CD1c-positive myeloid dendritic cell (primary cell): ENCODE measurements around the gene CPA2.

ENCODE experiments used
- DNase-seq: peaks from one replicate; pipeline ENCODE4 v3.0.0-alpha.2; 2016; ENCODE audit errors: extremely low spot score

CPA2 gene

GRCh38 chr7:130254555-130254954 is 12.1 kb upstream of the CPA2 start:
- DNase-seq = no peak

GRCh38 chr7:130256704-130257103 is 10.0 kb upstream of the CPA2 start:
- no peak for DNase-seq

GRCh38 chr7:130258494-130259078 is 8.1 kb upstream of the CPA2 start:
- DNase-seq = no peak

- no peak for DNase-seq
These were observed 4.2 kb upstream of the CPA2 start for GRCh38 chr7:130262448-130262847.

GRCh38 chr7:130263130-130263529 is 3.5 kb upstream of the CPA2 start:
- DNase-seq = no peak

- no peak for DNase-seq
These were observed 278 bp downstream of the CPA2 start for GRCh38 chr7:130266961-130267321.

- DNase-seq = no peak
These were observed 2.0 kb downstream of the CPA2 start for GRCh38 chr7:130268463-130269317.

GRCh38 chr7:130269318-130269694 is 2.6 kb downstream of the CPA2 start:
- no peak for DNase-seq

- no peak for DNase-seq
These were observed 4.5 kb downstream of the CPA2 start for GRCh38 chr7:130270947-130271800.

GRCh38 chr7:130272381-130273080 is 5.9 kb downstream of the CPA2 start:
- no peak for DNase-seq

- DNase-seq = no peak
These were observed 6.6 kb downstream of the CPA2 start for GRCh38 chr7:130273081-130273932.

- DNase-seq = no peak
These were observed 7.2 kb downstream of the CPA2 start for GRCh38 chr7:130273933-130274255.

- DNase-seq = no peak
These were observed 7.6 kb downstream of the CPA2 start for GRCh38 chr7:130274296-130274695.

GRCh38 chr7:130274983-130275591 is 8.4 kb downstream of the CPA2 start:
- DNase-seq = no peak

- DNase-seq = no peak
These were observed 9.2 kb downstream of the CPA2 start for GRCh38 chr7:130275826-130276297.

GRCh38 chr7:130276796-130277762 is 10.4 kb downstream of the CPA2 start:
- no peak for DNase-seq

- DNase-seq = no peak
These were observed 11.3 kb downstream of the CPA2 start for GRCh38 chr7:130277763-130278643.

- DNase-seq = no peak
These were observed 12.2 kb downstream of the CPA2 start for GRCh38 chr7:130278860-130279259.
